GM23338 (cell line): ENCODE measurements around the gene BMAL1. TPM values are rescaled to one million over a fixed set of nuclear protein-coding genes. Genes with fewer than 3 reads are reported as not detected.

ENCODE experiments used
- ATAC-seq: fragments of 200-7000 bp; cut with Tn5 transposase; 3 replicates; pipeline ENCODE4 v1.9.1; 2020
- DNase-seq: peaks from one replicate; pipeline ENCODE4 v3.0.0-alpha.2; 2015; ENCODE audit warnings: low spot score
- H2AFZ ChIP-seq: fragments of 200-600 bp; sonication (generic); 2 replicates; pipeline ENCODE4 v1.8.0; 2016; ENCODE audit warnings: antibody characterized with exemption, mild to moderate bottlenecking, moderate library complexity
- H3F3A ChIP-seq: fragments of 200-600 bp; sonication (generic); replicated peaks from 2 replicates; pipeline ENCODE4 v1.8.0; 2017; ENCODE audit warnings: antibody characterized with exemption, mixed run types, low read depth
- H3K27ac ChIP-seq: fragments of 200-600 bp; sonication (generic); 2 replicates; pipeline ENCODE4 v1.6.1; 2016; ENCODE audit warnings: low read depth
- H3K27me3 ChIP-seq: fragments of 200-600 bp; sonication (generic); 2 replicates; pipeline ENCODE4 v1.8.0; 2016; ENCODE audit warnings: mild to moderate bottlenecking, mixed run types, moderate library complexity; ENCODE audit not compliant: insufficient read depth
- H3K36me3 ChIP-seq: fragments of 200-600 bp; sonication (generic); 2 replicates; pipeline ENCODE4 v1.8.0; 2016; ENCODE audit warnings: mild to moderate bottlenecking; ENCODE audit not compliant: insufficient read depth
- H3K4me1 ChIP-seq: fragments of 200-600 bp; sonication (generic); 2 replicates; pipeline ENCODE4 v1.8.0; 2016; ENCODE audit warnings: mild to moderate bottlenecking, moderate library complexity; ENCODE audit not compliant: insufficient read depth
- H3K4me2 ChIP-seq: fragments of 200-600 bp; sonication (generic); 2 replicates; pipeline ENCODE4 v1.7.1; 2017; ENCODE audit warnings: mixed run types
- H3K4me3 ChIP-seq: fragments of 200-600 bp; sonication (generic); 2 replicates; pipeline ENCODE4 v1.6.1; 2016; ENCODE audit warnings: mixed run types
- H3K79me2 ChIP-seq: fragments of 200-600 bp; sonication (generic); replicated peaks from 2 replicates; pipeline ENCODE4 v1.8.0; 2017; ENCODE audit warnings: mild to moderate bottlenecking; ENCODE audit not compliant: insufficient read depth
- H3K9me2 ChIP-seq: fragments of 200-600 bp; sonication (generic); 2 replicates; pipeline ENCODE4 v1.8.0; 2017; ENCODE audit not compliant: insufficient read depth
- H4K20me1 ChIP-seq: fragments of 200-600 bp; sonication (generic); replicated peaks from 2 replicates; pipeline ENCODE4 v1.8.0; 2017; ENCODE audit warnings: mild to moderate bottlenecking; ENCODE audit not compliant: insufficient read depth
- H3K27ac Mint-ChIP-seq: 2 replicates; pipeline ENCODE4 v1.8.0; 2020; ENCODE audit warnings: inconsistent platforms, mild to moderate bottlenecking, moderate library complexity, mixed read lengths
- H3K27me3 Mint-ChIP-seq: 3 replicates; pipeline ENCODE4 v1.8.0; 2022; ENCODE audit warnings: low read depth, mild to moderate bottlenecking, moderate library complexity, mixed read lengths, inconsistent platforms; ENCODE audit not compliant: insufficient read depth, poor library complexity
- H3K36me3 Mint-ChIP-seq: 3 replicates; pipeline ENCODE4 v1.8.0; 2021; ENCODE audit warnings: low read depth, mild to moderate bottlenecking, inconsistent platforms, moderate library complexity, mixed read lengths
- H3K4me1 Mint-ChIP-seq: 3 replicates; pipeline ENCODE4 v1.8.0; 2020; ENCODE audit warnings: mild to moderate bottlenecking, inconsistent platforms, mixed read lengths
- H3K4me3 Mint-ChIP-seq: 3 replicates; pipeline ENCODE4 v1.8.0; 2021; ENCODE audit warnings: moderate library complexity, mild to moderate bottlenecking, inconsistent platforms, mixed read lengths
- H3K9me3 Mint-ChIP-seq: 3 replicates; pipeline ENCODE4 v1.8.0; 2020; ENCODE audit warnings: moderate library complexity, mild to moderate bottlenecking, inconsistent platforms, mixed read lengths
- EZH2 ChIP-seq: fragments of 200-600 bp; sonication (generic); IDR thresholded peaks from one replicate; pipeline ENCODE4 v1.8.0; 2017; ENCODE audit warnings: antibody characterized with exemption, mild to moderate bottlenecking, low read depth; ENCODE audit not compliant: unreplicated experiment
- EZH2phosphoT487 ChIP-seq: fragments of 200-600 bp; sonication (generic); IDR thresholded peaks from one replicate; pipeline ENCODE4 v1.8.1; 2018; ENCODE audit warnings: antibody characterized with exemption; ENCODE audit not compliant: unreplicated experiment
- JUNB ChIP-seq: IDR thresholded peaks from one replicate; pipeline ENCODE4 v1.6.1; 2016; ENCODE audit warnings: antibody characterized with exemption; ENCODE audit not compliant: unreplicated experiment
- NANOG ChIP-seq: IDR thresholded peaks from 2 replicates; pipeline ENCODE4 v1.6.1; 2016; ENCODE audit warnings: antibody characterized with exemption, borderline replicate concordance
- REST ChIP-seq: IDR thresholded peaks from one replicate; pipeline ENCODE4 v1.6.1; 2018; ENCODE audit warnings: antibody characterized with exemption; ENCODE audit not compliant: unreplicated experiment
- STAT1 ChIP-seq: IDR thresholded peaks from one replicate; pipeline ENCODE4 v1.6.1; 2016; ENCODE audit warnings: antibody characterized with exemption; ENCODE audit not compliant: unreplicated experiment
- ZNF462 ChIP-seq: fragments of 250-450 bp; sonication (Bioruptor Pico); IDR thresholded peaks from 2 replicates; pipeline ENCODE4 v1.5.0; 2020; ENCODE audit warnings: mild to moderate bottlenecking, moderate library complexity
- polyA plus RNA-seq: library from polyadenylated mRNA; unstranded; fragments of >200 nt; fragmentation: Nextera tagmentation; extraction: Ambion mirVana; gene quantifications from 2 replicates; pipeline ENCODE4 v1.2.1, GENCODE V29; 2016
- total RNA-seq: library from RNA; depleted of rRNA; stranded (reverse); fragments of >200 nt; shearing (Covaris generic); gene quantifications from 2 replicates; pipeline ENCODE4 v1.2.3, GENCODE V29; 2014

Gene BMAL1
- total and polyA plus RNA-seq, 2 experiments from 2014 or later: 5.1 to 7.2 TPM

- Histone ChIP-seq H3K79me2 (no peaks in the 10 kb centered on the region), H4K20me1 (no peaks in the 10 kb centered on the region), H3K27me3 (no peaks in the 10 kb centered on the region), H3K4me2 (no peak overlapping the region), H3K27ac (no peak overlapping the region), H2AFZ (no peak overlapping the region), H3F3A (no peaks in the 10 kb centered on the region), H3K9me2 (no peaks in the 10 kb centered on the region), H3K4me3 (no peak overlapping the region), H3K4me1 (no peaks in the 10 kb centered on the region), H3K36me3 (no peaks in the 10 kb centered on the region)
- no peaks in the 10 kb centered on the region for H3K36me3 Mint-ChIP-seq
- DNase-seq (no peak), ATAC-seq (no peak)
- no peak for TF ChIP-seq EZH2
- TF ChIP-seq STAT1: no peak
- no peak for TF ChIP-seq ZNF462 (CRISPR knock-in tag)
- no peak for TF ChIP-seq REST
- no peak for TF ChIP-seq JUNB
- TF ChIP-seq NANOG: no peak
- TF ChIP-seq EZH2phosphoT487: no peak
- no peaks in the 10 kb centered on the region for H3K9me3 Mint-ChIP-seq
- no peaks in the 10 kb centered on the region; the same call in 1 of the 3 replicates for H3K4me1 Mint-ChIP-seq
- H3K4me3 Mint-ChIP-seq: no peak overlapping the region
- H3K27ac Mint-ChIP-seq: no peak overlapping the region
- peaks cover 4% of the 10 kb centered on the region for H3K27me3 Mint-ChIP-seq
Observed at GRCh38 chr11:13373216-13373615, 95.6 kb downstream of the BMAL1 start.
